HG03439 (cell line): Measurements from ENCODE around the gene PALM.
A peak's percentile ranks its signal among the peaks of the same experiment; 100 is the strongest.
"Not testable (repeated sequence)": the region's sequence is repeated elsewhere in the genome, so short reads cannot be mapped to it uniquely, and the experiment has no call there.

Experiments used
- ATAC-seq: cut with Tn5 transposase; IDR thresholded peaks from one replicate; pipeline ENCODE4 v1.9.1; 2021; ENCODE audit warnings: mild to moderate bottlenecking, moderate library complexity; ENCODE audit not compliant: unreplicated experiment

The PALM gene

GRCh38 chr19:708154-709143 lies at the start of gene PALM:
TSS of gene PALM (plus strand) at chr19:708935. CDS start at chr19:709147, 212 bp downstream.
- no peak for ATAC-seq

- ATAC-seq, result no peak
These were observed 47.8 kb upstream of the PALM start for GRCh38 chr19:660793-661426.

GRCh38 chr19:661427-662196 lies 47.1 kb upstream of the PALM start:
- no peak for ATAC-seq

GRCh38 chr19:662207-662961 lies 46.4 kb upstream of the PALM start:
- ATAC-seq, result peak; percentile 10

GRCh38 chr19:662962-663681 lies 45.6 kb upstream of the PALM start, which contains the start of gene RNF126:
TSS of gene RNF126 (minus strand) at chr19:663214. CDS start at chr19:663121, 93 bp downstream.
- ATAC-seq, result peak; percentile 56

GRCh38 chr19:663682-664117 lies 45.0 kb upstream of the PALM start:
- ATAC-seq, result no peak

- no peak for ATAC-seq
These were observed 43.8 kb upstream of the PALM start for GRCh38 chr19:664913-665443.

GRCh38 chr19:666985-667573 lies 41.7 kb upstream of the PALM start:
- not testable (repeated sequence) for ATAC-seq

- not testable (repeated sequence) for ATAC-seq
These were observed 39.9 kb upstream of the PALM start for GRCh38 chr19:668675-669434.

- ATAC-seq, result no peak
These were observed 38.1 kb upstream of the PALM start for GRCh38 chr19:670609-671075.

- no peak for ATAC-seq
These were observed 34.2 kb upstream of the PALM start for GRCh38 chr19:674282-675151.

GRCh38 chr19:676007-676338 lies 32.8 kb upstream of the PALM start:
- no peak for ATAC-seq

GRCh38 chr19:676339-677105 lies 32.2 kb upstream of the PALM start, which contains the start of gene FSTL3:
TSS of gene FSTL3 (plus strand) at chr19:676392. CDS start at chr19:676424, 32 bp downstream.
- ATAC-seq, result no peak

GRCh38 chr19:677201-677600 lies 31.5 kb upstream of the PALM start:
- no peak for ATAC-seq

- ATAC-seq, result no peak
These were observed 30.9 kb upstream of the PALM start for GRCh38 chr19:677601-678436.
